IPS DF 6.9 (cell line): ENCODE measurements around the gene E2F3.
"Not testable (repeated sequence)": the region's sequence is repeated elsewhere in the genome, so short reads cannot be mapped to it uniquely, and the experiment has no call there.

Source experiments
- DNase-seq: peaks from one replicate; pipeline ENCODE4 v3.0.0-alpha.2; 2013; ENCODE audit warnings: low read depth, low spot score
- H3K27ac ChIP-seq: one replicate; pipeline ENCODE4 v1.5.1; 2013; ENCODE audit warnings: low read length, control low read depth
- H3K27me3 ChIP-seq: 2 replicates; pipeline ENCODE4 v1.6.1; 2013; ENCODE audit warnings: mild to moderate bottlenecking, low read length; ENCODE audit not compliant: control insufficient read depth, insufficient read depth
- H3K36me3 ChIP-seq: 2 replicates; pipeline ENCODE4 v1.6.1; 2013; ENCODE audit warnings: low read length; ENCODE audit not compliant: control insufficient read depth, insufficient read depth
- H3K4me1 ChIP-seq: 2 replicates; pipeline ENCODE4 v1.6.1; 2013; ENCODE audit warnings: low read length; ENCODE audit not compliant: control insufficient read depth, insufficient read depth
- H3K4me3 ChIP-seq: 2 replicates; pipeline ENCODE4 v1.5.1; 2013; ENCODE audit warnings: mild to moderate bottlenecking, low read length
- H3K9me3 ChIP-seq: 2 replicates; pipeline ENCODE4 v1.6.1; 2013; ENCODE audit warnings: low read length, inconsistent platforms; ENCODE audit not compliant: control insufficient read depth, insufficient read depth
- WGBS: extraction: QIAGEN DNeasy Blood & Tissue Kit; methylation state at CpG from one replicate; pipeline ENCODE4 v1.1.7; 2013; ENCODE audit warnings: mixed read lengths, missing lambda C conversion rate; ENCODE audit not compliant: insufficient read length, insufficient coverage; 5-methylcytosine and 5-hydroxymethylcytosine counted together

E2F3 gene

DNA sequence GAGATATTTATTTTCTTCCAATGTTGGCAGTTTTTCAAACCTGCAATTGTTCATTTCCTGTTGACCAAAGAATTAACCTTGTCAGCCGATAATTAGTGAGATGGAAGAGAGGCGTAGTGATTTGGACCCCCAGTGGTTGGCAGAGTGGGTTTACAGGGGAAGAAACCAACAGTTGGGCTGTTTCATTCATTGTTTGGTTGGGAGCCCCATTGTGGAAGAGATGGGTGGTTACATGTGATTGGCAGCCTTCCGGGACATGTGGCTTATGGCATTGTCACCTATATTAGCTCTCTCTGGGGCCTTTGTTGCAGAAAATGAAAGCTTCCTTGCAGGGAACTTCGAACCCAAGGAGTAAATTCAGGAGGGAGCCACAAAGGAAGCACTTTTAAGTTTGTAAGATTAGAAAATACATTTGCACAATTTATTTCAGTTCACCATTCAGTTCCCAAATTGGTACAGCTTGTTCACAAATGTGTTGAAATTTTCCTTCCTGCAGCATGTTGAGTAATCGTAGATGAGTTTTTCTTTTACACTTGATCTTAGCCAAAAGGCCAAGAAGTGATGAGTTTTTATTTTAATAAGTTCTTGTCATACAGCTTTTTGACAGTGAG, 82.3 kb downstream of the E2F3 start:
- no peak overlapping the region for H3K4me3 ChIP-seq
- H3K27me3 ChIP-seq = no peaks in the 10 kb centered on the region
- no peaks in the 10 kb centered on the region for H3K9me3 ChIP-seq
- H3K36me3 ChIP-seq = peaks cover 6% of the 10 kb centered on the region; the same call in 1 of the 2 replicates
- no peak overlapping the region for H3K27ac ChIP-seq
- no CpG with 5 or more reads among the region's 5 CpGs for WGBS
- H3K4me1 ChIP-seq = no peaks in the 10 kb centered on the region
- DNase-seq = no peak

DNA sequence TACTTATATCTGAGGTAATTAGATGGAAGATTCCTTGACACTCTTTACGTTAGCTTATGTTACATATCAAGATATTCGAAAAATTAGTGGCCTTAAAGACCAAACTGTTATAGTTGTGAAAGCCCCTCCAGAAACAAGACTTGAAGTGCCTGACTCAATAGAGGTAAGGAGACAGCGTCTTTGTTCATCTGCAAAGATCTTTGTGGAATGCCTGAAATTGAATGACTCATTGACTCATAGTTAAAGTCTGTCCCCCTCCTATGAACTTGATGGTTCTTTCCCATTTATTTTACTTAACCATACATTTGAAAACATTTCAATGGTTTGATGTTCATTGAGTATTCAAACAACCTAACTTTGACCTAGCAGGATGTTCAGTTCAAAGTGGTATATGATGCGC, 85.0 kb downstream of the E2F3 start:
- H3K36me3 ChIP-seq = peaks cover 8% of the 10 kb centered on the region; the same call in 1 of the 2 replicates
- no CpG with 5 or more reads among the region's 4 CpGs for WGBS
- no peaks in the 10 kb centered on the region for H3K4me1 ChIP-seq
- no peak overlapping the region for H3K4me3 ChIP-seq
- DNase-seq = no peak
- H3K27ac ChIP-seq = no peak overlapping the region
- H3K27me3 ChIP-seq = no peaks in the 10 kb centered on the region
- no peaks in the 10 kb centered on the region for H3K9me3 ChIP-seq

DNA sequence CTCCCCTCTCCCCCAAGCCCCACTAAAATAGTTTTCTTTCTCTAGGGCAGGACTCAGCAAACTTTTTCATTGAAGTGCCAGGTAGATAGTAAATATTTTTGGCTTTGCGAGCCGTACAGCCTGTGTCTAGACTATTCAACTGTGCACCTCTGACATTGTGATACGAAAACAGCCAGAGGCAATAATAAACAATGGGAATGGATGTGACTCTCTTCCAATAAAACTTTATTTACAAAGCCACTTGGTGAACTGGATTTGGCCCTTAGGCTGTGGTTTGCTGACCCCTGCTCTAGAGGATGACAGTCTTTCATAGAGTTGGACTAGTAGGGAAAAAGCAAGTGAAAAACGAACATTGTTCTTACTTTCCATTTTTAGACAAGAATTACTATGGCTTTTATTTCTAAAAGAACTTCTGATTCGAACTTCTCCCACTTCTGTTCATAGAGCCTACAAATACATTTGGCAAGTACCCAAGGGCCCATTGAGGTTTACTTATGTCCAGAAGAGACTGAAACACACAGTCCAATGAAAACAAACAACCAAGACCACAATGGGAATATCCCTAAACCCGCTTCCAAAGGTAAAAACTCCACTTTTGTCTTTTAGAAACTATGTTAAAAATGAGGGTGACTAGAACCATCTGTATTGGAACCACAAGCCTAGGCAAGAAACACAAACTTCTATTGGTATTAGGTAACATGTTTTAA, 86.1 kb downstream of the E2F3 start:
- no CpG with 5 or more reads among the region's 6 CpGs for WGBS

DNA sequence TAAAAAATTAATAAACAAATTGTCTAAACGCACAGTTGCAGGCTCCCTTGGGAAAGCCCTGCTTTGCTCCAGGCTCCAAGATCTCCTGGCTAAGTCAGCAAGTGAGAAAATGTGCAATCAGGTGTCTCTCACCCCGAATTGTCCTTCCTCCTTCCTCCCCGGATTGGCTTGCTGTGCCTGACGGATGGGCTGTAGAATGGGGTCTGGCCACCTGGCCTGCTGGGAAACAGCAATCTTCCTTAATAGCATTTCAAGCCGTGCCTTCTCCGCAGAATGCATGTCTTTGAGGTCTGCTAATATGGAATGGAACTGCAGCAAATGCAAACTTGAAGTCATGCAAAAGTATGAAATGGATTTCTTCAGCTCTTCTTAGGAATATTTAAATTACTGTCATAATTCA, 88.9 kb downstream of the E2F3 start:
- Histone ChIP-seq H3K4me1 (no peaks in the 10 kb centered on the region), H3K4me3 (no peak overlapping the region), H3K36me3 (peaks cover 8% of the 10 kb centered on the region; the same call in 1 of the 2 replicates), H3K27ac (no peak overlapping the region), H3K9me3 (no peaks in the 10 kb centered on the region), H3K27me3 (no peaks in the 10 kb centered on the region)
- DNase-seq = no peak
- WGBS = no CpG with 5 or more reads among the region's 6 CpGs

More for the DNA sequence above, 86.1 kb downstream of the E2F3 start:
- Histone ChIP-seq H3K27me3 (no peaks in the 10 kb centered on the region), H3K4me3 (no peak overlapping the region), H3K9me3 (no peaks in the 10 kb centered on the region), H3K4me1 (no peaks in the 10 kb centered on the region), H3K27ac (no peak overlapping the region), H3K36me3 (peaks cover 8% of the 10 kb centered on the region; the same call in 1 of the 2 replicates)
- DNase-seq = no peak

DNA sequence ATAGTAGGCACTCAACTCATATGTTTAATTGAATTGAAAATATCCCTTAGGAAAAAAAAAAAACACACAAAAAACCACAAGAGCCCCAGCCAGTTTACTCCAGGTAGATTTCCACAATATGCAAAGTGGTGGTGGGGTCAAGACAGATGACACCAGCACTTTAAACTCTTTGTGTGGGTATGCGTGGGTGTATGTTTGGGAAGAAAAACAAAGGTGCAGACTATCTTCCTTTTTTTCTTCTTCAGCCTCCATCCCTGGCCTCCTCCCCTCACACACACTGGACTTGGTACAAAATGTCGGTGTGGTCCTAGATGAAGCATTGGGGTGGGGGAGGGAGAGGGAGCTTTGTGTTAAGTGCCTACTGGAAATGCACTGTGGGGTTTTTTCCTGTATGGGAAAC, 90.4 kb downstream of the E2F3 start:
- H3K9me3 ChIP-seq = no peaks in the 10 kb centered on the region
- H3K4me1 ChIP-seq = no peaks in the 10 kb centered on the region
- no peak overlapping the region for H3K4me3 ChIP-seq
- no CpG with 5 or more reads among the region's 2 CpGs for WGBS
- no peaks in the 10 kb centered on the region for H3K27me3 ChIP-seq
- DNase-seq = no peak
- H3K27ac ChIP-seq = no peak overlapping the region
- H3K36me3 ChIP-seq = peaks cover 8% of the 10 kb centered on the region; the same call in 1 of the 2 replicates

DNA sequence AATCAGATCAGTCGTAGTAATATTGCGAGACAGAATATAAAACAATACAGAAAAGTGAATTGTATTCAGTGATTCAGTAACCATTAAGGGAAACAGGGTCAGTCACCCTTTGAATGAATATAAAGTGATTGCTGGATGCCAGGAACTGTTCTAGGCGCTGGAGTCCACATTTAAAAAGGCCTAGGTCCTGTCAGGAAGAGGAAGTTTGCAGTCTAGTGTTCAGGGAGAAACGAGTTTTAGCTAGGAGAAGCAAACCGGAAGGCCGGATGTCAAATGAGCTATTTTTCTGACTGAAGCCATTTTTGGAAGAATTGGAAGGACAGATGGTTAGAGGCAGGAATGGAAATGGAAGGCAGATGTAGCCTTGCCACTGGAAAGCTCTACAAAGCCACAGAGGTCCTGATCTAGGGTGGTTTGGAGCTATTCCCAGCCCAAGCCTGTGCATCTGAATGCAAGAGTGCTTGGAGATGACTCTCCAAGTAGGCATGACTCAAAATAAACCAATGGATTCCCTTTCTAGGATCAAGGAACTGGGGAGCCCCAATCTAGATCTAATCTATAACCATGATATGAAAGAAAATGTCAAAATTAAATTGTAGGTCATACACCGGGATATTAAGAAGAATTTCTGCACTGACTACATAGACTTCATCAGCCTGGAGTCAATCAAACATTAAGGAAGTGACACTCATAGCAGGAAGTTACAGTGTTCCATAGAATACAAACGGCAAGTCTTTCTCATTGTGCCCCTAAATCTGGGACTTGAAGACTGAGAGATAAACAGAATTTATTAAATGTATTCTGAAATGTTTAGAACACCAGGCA, 95.7 kb downstream of the E2F3 start:
- Histone ChIP-seq H3K4me1 (no peaks in the 10 kb centered on the region), H3K27ac (no peak overlapping the region), H3K4me3 (no peak overlapping the region), H3K36me3 (no peaks in the 10 kb centered on the region; the same call in 1 of the 2 replicates), H3K27me3 (no peaks in the 10 kb centered on the region), H3K9me3 (no peaks in the 10 kb centered on the region; the same call in 1 of the 2 replicates)
- no CpG with 5 or more reads among the region's 8 CpGs for WGBS
- no peak for DNase-seq

DNA sequence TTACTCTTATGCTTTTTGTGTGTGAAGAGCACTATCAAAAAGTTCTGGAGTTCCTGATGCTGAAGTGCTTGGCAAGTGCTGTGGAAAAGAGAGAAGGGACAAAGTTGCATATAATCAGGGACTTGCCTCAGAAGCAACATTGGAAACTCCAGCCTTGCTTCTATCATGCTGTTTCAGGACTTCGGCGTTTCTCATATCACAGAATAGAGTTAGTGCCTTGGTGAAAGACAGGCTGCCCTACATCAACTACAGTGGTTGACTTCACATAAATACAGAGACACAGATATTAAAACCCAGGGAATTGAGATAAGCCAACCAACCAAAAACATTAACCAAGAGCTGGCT, 96.3 kb downstream of the E2F3 start:
- Histone ChIP-seq H3K36me3 (no peaks in the 10 kb centered on the region; the same call in 1 of the 2 replicates), H3K27me3 (no peaks in the 10 kb centered on the region), H3K9me3 (no peaks in the 10 kb centered on the region; the same call in 1 of the 2 replicates), H3K4me3 (no peak overlapping the region), H3K4me1 (no peaks in the 10 kb centered on the region), H3K27ac (no peak overlapping the region)
- DNase-seq = no peak
- WGBS = no CpG with 5 or more reads among the region's 2 CpGs

DNA sequence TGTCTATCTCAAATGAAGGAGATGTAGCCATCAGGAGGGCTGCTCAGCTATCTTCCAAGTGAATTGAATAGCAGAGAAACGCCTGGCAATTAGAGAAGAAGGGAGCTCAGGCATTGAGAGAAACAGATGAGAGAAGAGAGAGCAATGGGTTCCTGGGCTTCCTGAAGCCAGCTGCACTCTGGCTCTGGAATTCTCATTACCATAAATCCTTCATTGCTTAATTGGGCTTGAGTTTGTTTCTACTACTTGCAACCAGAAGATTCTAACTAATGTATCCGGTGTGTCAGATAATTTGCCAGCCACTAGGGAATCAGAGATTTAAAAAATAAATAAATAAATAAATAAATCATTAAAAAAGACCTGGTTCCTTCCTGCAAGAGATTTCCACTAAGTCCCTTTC, 107.5 kb downstream of the E2F3 start:
- H3K9me3 ChIP-seq = no peaks in the 10 kb centered on the region
- H3K36me3 ChIP-seq = no peaks in the 10 kb centered on the region
- H3K4me1 ChIP-seq = no peaks in the 10 kb centered on the region
- DNase-seq = no peak
- H3K27ac ChIP-seq = no peak overlapping the region
- no CpG with 5 or more reads among the region's 2 CpGs for WGBS
- no peaks in the 10 kb centered on the region for H3K27me3 ChIP-seq
- no peak overlapping the region for H3K4me3 ChIP-seq

DNA sequence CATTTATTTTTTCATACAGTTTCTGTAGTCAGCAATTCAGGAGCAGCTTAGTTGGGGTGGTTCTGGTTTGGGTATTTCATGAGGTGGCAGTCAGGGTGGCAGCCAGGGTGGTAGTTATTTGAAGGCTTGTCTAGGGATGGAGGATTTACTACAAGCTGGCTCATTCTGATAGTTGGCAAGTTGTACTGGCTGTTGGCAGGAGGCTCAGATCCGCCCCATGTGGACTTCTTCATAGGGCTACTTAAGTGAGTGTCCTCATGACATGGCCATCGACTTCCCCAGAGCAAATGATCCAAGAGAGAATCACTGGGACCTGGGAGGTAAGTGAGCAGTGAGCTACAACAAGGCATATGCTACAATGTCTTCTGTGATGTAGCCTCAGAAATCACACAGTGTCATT, 110.2 kb downstream of the E2F3 start:
- Histone ChIP-seq H3K4me3 (no peak overlapping the region), H3K4me1 (no peaks in the 10 kb centered on the region), H3K9me3 (no peaks in the 10 kb centered on the region), H3K36me3 (no peaks in the 10 kb centered on the region), H3K27me3 (no peaks in the 10 kb centered on the region), H3K27ac (no peak overlapping the region)
- no peak for DNase-seq
- no CpG with 5 or more reads among the region's 2 CpGs for WGBS

DNA sequence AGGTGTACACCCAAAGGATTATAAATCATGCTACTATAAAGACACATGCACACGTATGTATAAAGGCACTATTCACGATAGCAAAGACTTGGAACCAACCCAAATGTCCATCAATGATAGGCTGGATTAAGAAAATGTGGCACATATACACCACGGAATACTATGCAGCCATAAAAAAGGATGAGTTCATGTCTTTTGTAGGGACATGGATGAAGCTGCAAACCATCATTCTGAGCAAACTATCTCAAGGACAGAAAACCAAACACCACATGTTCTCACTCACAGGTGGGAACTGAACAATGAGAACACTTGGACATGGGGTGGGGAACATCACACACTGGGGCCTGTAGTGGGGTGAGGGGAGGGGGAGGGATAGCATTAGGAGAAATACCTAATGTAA, 123.5 kb downstream of the E2F3 start:
- H3K27ac ChIP-seq, H3K4me1 ChIP-seq, H3K36me3 ChIP-seq, H3K27me3 ChIP-seq, H3K9me3 ChIP-seq, DNase-seq, H3K4me3 ChIP-seq: not testable (repeated sequence)
- WGBS = no CpG with 5 or more reads among the region's 3 CpGs
